HEK293 (cell line): ENCODE measurements around the gene SLC17A3.

ENCODE experiments used
- CTCF ChIA-PET: fragments of 350-600 bp; formaldehyde crosslinking; extraction: SDS; loops from one replicate; lab custom pipeline; 2021; ENCODE audit warnings: antibody characterized with exemption; lab: Yijun Ruan, JAX
- POLR2A ChIA-PET: fragments of 300-600 bp; formaldehyde crosslinking; extraction: SDS; loops from one replicate; lab custom pipeline; 2020; ENCODE audit warnings: antibody characterized with exemption, inconsistent platforms; lab: Yijun Ruan, JAX
- H3K27ac ChIP-seq: fragments of 200-500 bp; sonication (Bioruptor generic); 2 replicates; pipeline ENCODE4 v1.5.1; 2014; ENCODE audit warnings: low read depth, low read length, control low read depth, inconsistent platforms; ENCODE audit errors: extremely low read depth
- H3K36me3 ChIP-seq, 2 experiments: fragments of 200-500 bp in 1 of 2; sonication (Bioruptor generic) in 1 of 2; 1 replicate in 1 of 2; 2 replicates in 1 of 2; pipeline ENCODE4 v1.5.1; 2014 to 2017; ENCODE audit warnings: inconsistent platforms in 2 of 2, low read length in 2 of 2; ENCODE audit not compliant: control insufficient read depth in 2 of 2, insufficient read depth in 1 of 2
- H3K4me1 ChIP-seq: fragments of 200-500 bp; sonication (Bioruptor generic); 2 replicates; pipeline ENCODE4 v1.5.1; 2014; ENCODE audit warnings: mild to moderate bottlenecking, low read length, inconsistent platforms; ENCODE audit not compliant: control insufficient read depth, insufficient read depth
- H3K4me3 ChIP-seq: 2 replicates; pipeline ENCODE4 v1.5.1; 2011; ENCODE audit warnings: low read depth, mild to moderate bottlenecking, control low read depth, low read length, moderate library complexity
- H3K9me3 ChIP-seq: fragments of 200-500 bp; sonication (Bioruptor generic); 2 replicates; pipeline ENCODE4 v1.5.1; 2014; ENCODE audit warnings: low read depth, low read length, inconsistent platforms; ENCODE audit not compliant: control insufficient read depth, insufficient read depth
- GLIS2 ChIP-seq: fragments of 450-650 bp; formaldehyde crosslinking; IDR thresholded peaks from 2 replicates; pipeline ENCODE4 v1.5.1; 2016; ENCODE audit warnings: missing biosample characterization, missing genetic modification characterization
- KLF9 ChIP-seq: fragments of 450-650 bp; formaldehyde crosslinking; IDR thresholded peaks from 2 replicates; pipeline ENCODE4 v1.5.1; 2016; ENCODE audit warnings: missing biosample characterization, missing genetic modification characterization, low read depth
- ZBTB48 ChIP-seq: fragments of 450-650 bp; formaldehyde crosslinking; IDR thresholded peaks from 2 replicates; pipeline ENCODE4 v1.5.1; 2016; ENCODE audit warnings: missing biosample characterization, missing genetic modification characterization
- ZFP37 ChIP-seq: fragments of 450-650 bp; formaldehyde crosslinking; IDR thresholded peaks from 2 replicates; pipeline ENCODE4 v1.5.1; 2016; ENCODE audit warnings: missing biosample characterization, missing genetic modification characterization
- ZFP69B ChIP-seq: fragments of 450-650 bp; formaldehyde crosslinking; IDR thresholded peaks from 2 replicates; pipeline ENCODE4 v1.5.1; 2016; ENCODE audit warnings: missing biosample characterization, missing genetic modification characterization
- ZNF114 ChIP-seq: fragments of 450-650 bp; formaldehyde crosslinking; IDR thresholded peaks from 2 replicates; pipeline ENCODE4 v1.5.0; 2017; ENCODE audit warnings: missing biosample characterization, missing genetic modification characterization
- ZNF138 ChIP-seq: fragments of 450-650 bp; formaldehyde crosslinking; IDR thresholded peaks from 2 replicates; pipeline ENCODE4 v1.5.1; 2016; ENCODE audit warnings: missing biosample characterization, missing genetic modification characterization, borderline replicate concordance
- ZNF23 ChIP-seq: fragments of 450-650 bp; formaldehyde crosslinking; IDR thresholded peaks from 2 replicates; pipeline ENCODE4 v1.5.1; 2016; ENCODE audit warnings: missing biosample characterization, missing genetic modification characterization, borderline replicate concordance
- ZNF335 ChIP-seq: fragments of 450-650 bp; formaldehyde crosslinking; conservative IDR thresholded peaks from 2 replicates; pipeline ENCODE4 v1.5.1; 2016; ENCODE audit warnings: missing biosample characterization, missing genetic modification characterization
- ZNF518A ChIP-seq: fragments of 450-650 bp; formaldehyde crosslinking; conservative IDR thresholded peaks from 2 replicates; pipeline ENCODE4 v1.5.1; 2016; ENCODE audit warnings: low read depth, missing biosample characterization, missing genetic modification characterization
- ZNF549 ChIP-seq: fragments of 450-650 bp; IDR thresholded peaks from 2 replicates; pipeline ENCODE4 v1.5.1; 2018; ENCODE audit warnings: missing biosample characterization, missing genetic modification characterization, mild to moderate bottlenecking, inconsistent platforms, moderate library complexity
- ZNF555 ChIP-seq: fragments of 450-650 bp; formaldehyde crosslinking; conservative IDR thresholded peaks from 2 replicates; pipeline ENCODE4 v1.5.1; 2017; ENCODE audit warnings: missing biosample characterization, mild to moderate bottlenecking, missing genetic modification characterization, inconsistent platforms
- ZNF580 ChIP-seq: fragments of 450-650 bp; formaldehyde crosslinking; IDR thresholded peaks from 2 replicates; pipeline ENCODE4 v1.5.1; 2016; ENCODE audit warnings: missing biosample characterization, missing genetic modification characterization
- ZNF629 ChIP-seq: fragments of 450-650 bp; formaldehyde crosslinking; IDR thresholded peaks from 2 replicates; pipeline ENCODE4 v1.5.1; 2017; ENCODE audit warnings: missing biosample characterization, missing genetic modification characterization
- ZNF670 ChIP-seq: fragments of 450-650 bp; formaldehyde crosslinking; IDR thresholded peaks from 2 replicates; pipeline ENCODE4 v1.5.1; 2016; ENCODE audit warnings: missing biosample characterization, missing genetic modification characterization, low read depth
- ZSCAN4 ChIP-seq: fragments of 450-650 bp; formaldehyde crosslinking; IDR thresholded peaks from 2 replicates; pipeline ENCODE4 v1.5.1; 2017; ENCODE audit warnings: missing biosample characterization, missing genetic modification characterization
- TF ChIP-seq, protein P1 (sequence below): fragments of 450-650 bp; formaldehyde crosslinking; IDR thresholded peaks from 2 replicates; pipeline ENCODE4 v1.5.1; 2016; ENCODE audit warnings: missing biosample characterization, missing genetic modification characterization

Gene SLC17A3

DNA sequence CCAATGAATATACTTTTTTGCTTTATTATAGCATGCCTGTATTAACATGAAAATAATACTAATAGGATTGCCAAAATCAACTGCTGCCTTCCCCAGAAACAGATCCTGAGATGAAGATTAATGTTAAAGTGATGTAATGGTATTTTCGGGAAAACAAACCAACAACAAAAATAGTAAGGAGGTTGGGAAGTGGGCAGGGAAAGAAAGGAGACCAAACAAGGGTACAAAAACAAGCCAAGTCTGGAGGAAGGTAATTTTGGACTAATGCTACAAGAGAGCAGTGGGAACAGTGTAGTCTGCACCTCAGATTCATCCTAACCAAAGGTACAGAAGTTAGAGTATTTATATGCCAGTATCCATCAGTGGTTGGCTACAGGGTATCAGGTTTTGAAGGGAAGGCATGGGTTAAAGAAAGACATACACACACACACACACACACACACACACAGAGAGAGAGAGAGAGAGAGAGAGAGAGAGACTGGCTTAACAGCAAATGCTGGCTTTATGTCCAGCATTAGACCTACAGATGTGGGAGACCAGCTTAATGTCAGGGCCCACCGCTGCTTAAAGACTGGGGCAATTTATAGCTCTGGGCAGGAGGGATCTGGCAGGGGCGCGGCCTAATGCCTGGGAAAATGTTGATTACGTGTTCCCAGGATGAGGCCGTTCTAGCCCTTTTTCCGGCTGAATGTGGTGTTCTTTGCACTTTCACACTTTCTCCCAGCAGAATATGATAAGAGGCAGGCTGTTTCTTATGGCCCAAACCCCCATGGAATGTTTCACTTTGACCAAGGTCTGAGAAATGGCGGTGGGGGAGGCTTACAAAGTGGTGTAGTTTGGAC is 38.4 kb downstream of the SLC17A3 start:
- no peak overlapping the region for H3K27ac ChIP-seq
- POLR2A ChIA-PET, result no interaction called here
- H3K36me3 ChIP-seq, result no peaks in the 10 kb centered on the region
- peak; percentile 67; the same call in 1 of the 2 replicates for TF ChIP-seq ZSCAN4
- TF ChIP-seq ZNF580, result no peak
- H3K4me1 ChIP-seq, result 0 out of 2 replicates have a peak, but pooled peaks cover 9% of the 10 kb centered on the region
- CTCF ChIA-PET, result no interaction called here
- H3K4me3 ChIP-seq, result no peak overlapping the region
- no peaks in the 10 kb centered on the region for H3K9me3 ChIP-seq

GRCh38 chr6:25834950-25835349 is 39.1 kb downstream of the SLC17A3 start:
- H3K4me1 ChIP-seq, result 0 out of 2 replicates have a peak, but pooled peaks cover 9% of the 10 kb centered on the region
- no peak for TF ChIP-seq ZFP37 (tag by site-specific recombination)
- H3K27ac ChIP-seq, result no peak overlapping the region
- ChIA-PET POLR2A (no interaction called here), CTCF (interaction anchor here (0.6 kb wide), 1 partner anchor 115 kb away, joined by 3 read pairs; no protein-coding TSS in a partner anchor)
- no peak overlapping the region for H3K4me3 ChIP-seq
- no peaks in the 10 kb centered on the region for H3K36me3 ChIP-seq
- no peaks in the 10 kb centered on the region for H3K9me3 ChIP-seq

DNA sequence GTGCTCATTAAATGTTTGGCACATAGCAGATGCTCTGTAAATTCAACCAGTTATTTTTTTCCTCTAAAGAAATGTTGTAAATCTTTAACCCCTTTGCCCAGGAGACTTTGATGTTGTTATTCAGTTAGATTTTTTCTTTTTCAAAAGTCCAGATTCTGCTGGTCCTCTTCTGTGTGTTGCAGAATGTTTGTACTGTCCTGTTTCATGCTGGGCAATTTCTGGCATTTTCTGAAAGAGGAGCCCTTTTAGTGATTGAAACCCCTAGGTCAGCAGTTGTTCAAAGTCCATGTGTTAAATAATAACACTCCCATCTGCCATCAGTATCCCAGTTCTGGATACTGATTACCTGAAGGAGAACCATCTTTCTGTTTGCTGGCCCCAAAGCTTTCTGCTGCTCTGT is 40.9 kb downstream of the SLC17A3 start:
- no peak overlapping the region for H3K4me3 ChIP-seq
- H3K27ac ChIP-seq, result no peak overlapping the region
- no peaks in the 10 kb centered on the region for H3K36me3 ChIP-seq
- no peak for TF ChIP-seq ZBTB48 (tag by site-specific recombination)
- no peak for TF ChIP-seq ZNF629 (tag by site-specific recombination)
- TF ChIP-seq ZNF138 (tag by site-specific recombination), result no peak
- TF ChIP-seq ZNF518A (tag by site-specific recombination), result no peak
- CTCF ChIA-PET, result no interaction called here
- H3K9me3 ChIP-seq, result no peaks in the 10 kb centered on the region
- 0 out of 2 replicates have a peak, but pooled peaks cover 9% of the 10 kb centered on the region for H3K4me1 ChIP-seq
- POLR2A ChIA-PET, result no interaction called here

GRCh38 chr6:25832670-25833069 is 41.4 kb downstream of the SLC17A3 start:
- Histone ChIP-seq H3K9me3 (no peaks in the 10 kb centered on the region), H3K36me3 (no peaks in the 10 kb centered on the region), H3K4me3 (no peak overlapping the region), H3K27ac (no peak overlapping the region), H3K4me1 (0 out of 2 replicates have a peak, but pooled peaks cover 9% of the 10 kb centered on the region)
- ChIA-PET CTCF (interaction anchor here (1.2 kb wide), 1 partner anchor 44 kb away, joined by 3 read pairs; no protein-coding TSS in a partner anchor), POLR2A (no interaction called here)
- no peak for TF ChIP-seq GLIS2 (tag by site-specific recombination)
- no peak for TF ChIP-seq KLF9 (tag by site-specific recombination)
- no peak for TF ChIP-seq ZNF114
- TF ChIP-seq ZFP69B (tag by site-specific recombination), result no peak
- no peak for TF ChIP-seq ZNF549 (tag by site-specific recombination)
- TF ChIP-seq ZNF555 (tag by site-specific recombination), result no peak
- no peak for TF ChIP-seq ZNF23 (tag by site-specific recombination)
- no peak for TF ChIP-seq ZNF335 (tag by site-specific recombination)
- TF ChIP-seq, protein P1, sequence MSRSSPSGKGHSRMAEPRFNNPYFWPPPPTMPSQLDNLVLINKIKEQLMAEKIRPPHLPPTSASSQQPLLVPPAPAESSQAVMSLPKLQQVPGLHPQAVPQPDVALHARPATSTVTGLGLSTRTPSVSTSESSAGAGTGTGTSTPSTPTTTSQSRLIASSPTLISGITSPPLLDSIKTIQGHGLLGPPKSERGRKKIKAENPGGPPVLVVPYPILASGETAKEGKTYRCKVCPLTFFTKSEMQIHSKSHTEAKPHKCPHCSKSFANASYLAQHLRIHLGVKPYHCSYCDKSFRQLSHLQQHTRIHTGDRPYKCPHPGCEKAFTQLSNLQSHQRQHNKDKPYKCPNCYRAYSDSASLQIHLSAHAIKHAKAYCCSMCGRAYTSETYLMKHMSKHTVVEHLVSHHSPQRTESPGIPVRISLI (tag by site-specific recombination), result no peak
- no peak for TF ChIP-seq ZNF670
